IMR-90 (cell line): ENCODE measurements around the gene FAM151B. TPM values are rescaled to one million over a fixed set of nuclear protein-coding genes. Genes with fewer than 3 reads are reported as not detected.

Experiments
- ATAC-seq: fragments of 200-7000 bp; cut with Tn5 transposase; 2 replicates; pipeline ENCODE4 v1.9.1; 2020; ENCODE audit warnings: low read depth, mild to moderate bottlenecking, moderate library complexity
- BruUV-seq: library from RNA; stranded (reverse); fragments of 400-500 nt; replicated peaks from 2 replicates; lab custom pipeline; 2021; lab: Mats Ljungman, UMichigan
- CTCF ChIA-PET: fragments of 300-600 bp; formaldehyde crosslinking; extraction: SDS; loops from one replicate; lab custom pipeline; 2021; ENCODE audit warnings: antibody characterized with exemption; lab: Yijun Ruan, JAX
- POLR2A ChIA-PET: fragments of 300-600 bp; sonication (Branson Sonifier 250); formaldehyde crosslinking; loops from one replicate; lab custom pipeline; 2022; ENCODE audit warnings: antibody characterized with exemption; ENCODE audit not compliant: unreplicated experiment; lab: Charles Lee
- DNase-seq: peaks from one replicate; pipeline ENCODE4 v3.0.0; 2013
- H2AFZ ChIP-seq: replicated peaks from 2 replicates; pipeline ENCODE3; 2013; ENCODE audit warnings: low read length, mild to moderate bottlenecking; ENCODE audit not compliant: poor library complexity
- H2AK5ac ChIP-seq: 2 replicates; pipeline ENCODE4 v1.6.1; 2013; ENCODE audit warnings: low read depth, low read length, inconsistent platforms
- H2AK9ac ChIP-seq: replicated peaks from 2 replicates; pipeline ENCODE3; 2013; ENCODE audit warnings: mild to moderate bottlenecking, low read depth, low read length, moderate library complexity; ENCODE audit not compliant: poor library complexity
- H2BK120ac ChIP-seq: 2 replicates; pipeline ENCODE4 v1.6.1; 2013; ENCODE audit warnings: low read depth, low read length, inconsistent platforms
- H2BK15ac ChIP-seq: 3 replicates; pipeline ENCODE4 v1.6.1; 2013; ENCODE audit warnings: low read depth, low read length, inconsistent platforms
- H2BK20ac ChIP-seq: 2 replicates; pipeline ENCODE4 v1.6.1; 2013; ENCODE audit warnings: low read depth, mild to moderate bottlenecking, inconsistent platforms, low read length, moderate library complexity
- H2BK5ac ChIP-seq: 2 replicates; pipeline ENCODE4 v1.6.1; 2013; ENCODE audit warnings: mild to moderate bottlenecking, low read depth, low read length, inconsistent platforms; ENCODE audit not compliant: poor library complexity, severe bottlenecking
- H3K14ac ChIP-seq: replicated peaks from 2 replicates; pipeline ENCODE4 v1.6.1; 2013; ENCODE audit warnings: low read depth, low read length, inconsistent platforms
- H3K18ac ChIP-seq: 2 replicates; pipeline ENCODE4 v1.6.1; 2013; ENCODE audit warnings: low read depth, low read length, control low read depth
- H3K23ac ChIP-seq: 2 replicates; pipeline ENCODE4 v1.6.1; 2013; ENCODE audit warnings: low read depth, low read length, inconsistent platforms
- H3K27ac ChIP-seq: 2 replicates; pipeline ENCODE4 v1.5.1; 2013; ENCODE audit warnings: mild to moderate bottlenecking, control low read depth, low read length; ENCODE audit not compliant: insufficient read depth
- H3K27me3 ChIP-seq: 2 replicates; pipeline ENCODE4 v1.6.1; 2013; ENCODE audit warnings: low read length; ENCODE audit not compliant: control insufficient read depth, insufficient read depth
- H3K36me3 ChIP-seq: 2 replicates; pipeline ENCODE4 v1.6.1; 2013; ENCODE audit warnings: low read length, mixed read lengths; ENCODE audit not compliant: control insufficient read depth, insufficient read depth
- H3K4ac ChIP-seq: 2 replicates; pipeline ENCODE4 v1.6.1; 2013; ENCODE audit warnings: low read depth, low read length, inconsistent platforms
- H3K4me1 ChIP-seq: 2 replicates; pipeline ENCODE4 v1.6.1; 2013; ENCODE audit warnings: low read length, mixed read lengths; ENCODE audit not compliant: control insufficient read depth, insufficient read depth
- H3K4me2 ChIP-seq: 2 replicates; pipeline ENCODE4 v1.6.1; 2013; ENCODE audit warnings: low read depth, mild to moderate bottlenecking, control low read depth, low read length, moderate library complexity
- H3K4me3 ChIP-seq: 2 replicates; pipeline ENCODE4 v1.5.1; 2013; ENCODE audit warnings: low read depth, mild to moderate bottlenecking, control low read depth, low read length, moderate library complexity; ENCODE audit not compliant: insufficient read depth
- H3K56ac ChIP-seq: 2 replicates; pipeline ENCODE4 v1.6.1; 2013; ENCODE audit warnings: low read length, inconsistent platforms; ENCODE audit not compliant: insufficient read depth; ENCODE audit errors: extremely low read depth
- H3K79me1 ChIP-seq, 2 experiments: 2 replicates each; pipeline ENCODE4 v1.6.1; 2013; ENCODE audit warnings: low read length in 2 of 2, inconsistent platforms in 1 of 2, low read depth in 1 of 2
- H3K9ac ChIP-seq: 2 replicates; pipeline ENCODE4 v1.6.1; 2013; ENCODE audit warnings: low read depth, low read length, control low read depth
- H3K9me1 ChIP-seq: 2 replicates; pipeline ENCODE4 v1.6.1; 2013; ENCODE audit warnings: low read length, inconsistent platforms; ENCODE audit not compliant: insufficient read depth
- H3K9me3 ChIP-seq: 2 replicates; pipeline ENCODE4 v1.6.1; 2013; ENCODE audit warnings: low read length; ENCODE audit not compliant: control insufficient read depth, insufficient read depth
- H4K20me1 ChIP-seq: 2 replicates; pipeline ENCODE4 v1.6.1; 2013; ENCODE audit warnings: low read length, inconsistent platforms; ENCODE audit not compliant: insufficient read depth
- H4K5ac ChIP-seq: 2 replicates; pipeline ENCODE4 v1.6.1; 2013; ENCODE audit warnings: mild to moderate bottlenecking, low read depth, low read length, control low read depth
- H4K8ac ChIP-seq, 2 experiments: 2 replicates each; pipeline ENCODE4 v1.6.1; 2013; ENCODE audit warnings: low read depth in 2 of 2, low read length in 2 of 2, control low read depth in 1 of 2, inconsistent platforms in 1 of 2
- H4K91ac ChIP-seq: 2 replicates; pipeline ENCODE4 v1.6.1; 2013; ENCODE audit warnings: low read depth, low read length, inconsistent platforms; ENCODE audit not compliant: insufficient read depth
- CEBPB ChIP-seq: IDR thresholded peaks from 2 replicates; pipeline ENCODE4 v1.6.1; 2012; ENCODE audit warnings: low read depth, low read length, improper control_type of control experiment
- ELK1 ChIP-seq: fragments of 150-350 bp; IDR thresholded peaks from 2 replicates; pipeline ENCODE4 v1.6.1; 2016; ENCODE audit warnings: low read depth, mild to moderate bottlenecking, low read length, moderate library complexity, borderline replicate concordance
- FOS ChIP-seq: fragments of 150-350 bp; IDR thresholded peaks from 2 replicates; pipeline ENCODE4 v1.6.1; 2016; ENCODE audit warnings: low read depth, low read length
- MXI1 ChIP-seq: IDR thresholded peaks from 2 replicates; pipeline ENCODE4 v1.6.1; 2012; ENCODE audit warnings: low read depth, mild to moderate bottlenecking, low read length, moderate library complexity, borderline replicate concordance
- POLR2A ChIP-seq: IDR thresholded peaks from 2 replicates; pipeline ENCODE4 v1.6.1; 2012; ENCODE audit warnings: mild to moderate bottlenecking, low read depth, low read length
- RAD21 ChIP-seq: IDR thresholded peaks from 2 replicates; pipeline ENCODE4 v1.6.1; 2012; ENCODE audit warnings: low read length, improper control_type of control experiment
- RFX5 ChIP-seq: IDR thresholded peaks from 2 replicates; pipeline ENCODE4 v1.8.0; 2012; ENCODE audit warnings: low read depth, mild to moderate bottlenecking, low read length, moderate library complexity
- dilution Hi-C: fragments of 300-500 bp; cut with HindIII; formaldehyde crosslinking; loops from one replicate; pipeline ENCODE4 v1.14.3; 2018; ENCODE audit warnings: low sequenced_read_pairs; ENCODE audit not compliant: unreplicated experiment
- in situ Hi-C: fragments of 300-500 bp; cut with MboI; formaldehyde crosslinking; loops from 3 replicates; pipeline ENCODE4 v1.14.3; 2019; ENCODE audit warnings: low sequenced_read_pairs, inconsistent platforms, mixed read lengths
- intact Hi-C: fragments of 100-400 bp; cut with micrococcal nuclease; formaldehyde crosslinking; loops from 2 replicates; pipeline ENCODE4 v1.10.0; 2022
- polyA plus RNA-seq, 3 experiments: library from polyadenylated mRNA; depleted of rRNA; stranded (reverse); fragments of >200 nt; gene quantifications; 2 replicates each; pipeline ENCODE4 v1.2.3, GENCODE V29; 2012; ENCODE audit warnings: low replicate concordance in 1 of 3
- total RNA-seq: library from RNA; depleted of rRNA; stranded (reverse); fragments of >200 nt; gene quantifications from 2 replicates; pipeline ENCODE4 v1.2.3, GENCODE V29; 2012

FAM151B gene
- total and polyA plus RNA-seq, 2 of the 4 experiments (the other 2 are of a cell fraction) = 1.0 to 2.9 TPM

DNA sequence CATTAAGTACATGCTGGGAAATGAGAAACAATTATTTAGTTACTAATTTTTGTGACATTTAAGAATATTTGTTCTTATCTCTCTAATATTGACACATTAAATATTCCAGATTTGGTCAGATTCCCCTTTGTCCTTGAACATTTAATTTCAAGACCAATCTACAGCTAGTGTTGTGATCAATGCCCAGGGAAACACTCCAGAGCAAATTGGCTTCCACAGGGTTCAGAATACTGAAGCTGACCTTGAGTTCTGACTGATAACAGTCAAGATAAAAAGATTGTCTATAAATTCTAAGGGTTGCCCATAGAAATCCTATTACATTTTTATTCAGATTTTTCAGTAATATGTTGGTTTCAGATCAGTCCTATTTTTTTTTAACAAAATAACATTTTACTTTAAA lies 48.7 kb upstream of the FAM151B start:
- no peak overlapping the region for H3K4me2 ChIP-seq
- no TSS peak for BruUV-seq
- no peak overlapping the region for H2BK20ac ChIP-seq
- H3K9me3 ChIP-seq = no peaks in the 10 kb centered on the region
- H2AFZ ChIP-seq = no peak overlapping the region
- H3K56ac ChIP-seq = no peak overlapping the region
- H3K27me3 ChIP-seq = no peaks in the 10 kb centered on the region
- no peak overlapping the region for H2AK5ac ChIP-seq
- ChIA-PET POLR2A (no interaction called here), CTCF (no interaction called here)
- no peak overlapping the region for H2BK120ac ChIP-seq
- no peaks in the 10 kb centered on the region for H3K4me1 ChIP-seq
- H3K23ac ChIP-seq = no peak overlapping the region
- peaks cover 5 to 11% of the 10 kb centered on the region in 2 experiments; a peak in 3 of 4 replicates for H3K79me1 ChIP-seq
- dilution Hi-C loops (no loop called here), intact Hi-C loops (no loop called here), in situ Hi-C loops (no loop called here)
- H4K5ac ChIP-seq = no peak overlapping the region
- TF ChIP-seq RFX5 = no peak
- no peak for TF ChIP-seq RAD21
- TF ChIP-seq ELK1 = no peak
- TF ChIP-seq POLR2A = no peak
- TF ChIP-seq CEBPB = no peak
- TF ChIP-seq FOS = no peak
- no peak for TF ChIP-seq MXI1
- no peak overlapping the region for H3K4ac ChIP-seq
- H3K4me3 ChIP-seq = no peak overlapping the region
- ATAC-seq = no peak
- DNase-seq = no peak
- H3K9ac ChIP-seq = no peak overlapping the region
- no peaks in the 10 kb centered on the region for H3K9me1 ChIP-seq
- H4K20me1 ChIP-seq = no peaks in the 10 kb centered on the region
- H2AK9ac ChIP-seq = no peak overlapping the region
- H2BK15ac ChIP-seq = no peak overlapping the region
- no peak overlapping the region for H3K14ac ChIP-seq
- no peak overlapping the region for H3K27ac ChIP-seq
- no peak overlapping the region for H2BK5ac ChIP-seq
- H4K91ac ChIP-seq = no peak overlapping the region
- no peak overlapping the region for H3K18ac ChIP-seq
- H4K8ac ChIP-seq = no peak overlapping the region
- H3K36me3 ChIP-seq = peaks cover 14% of the 10 kb centered on the region
